Memory B cell (primary cell): ENCODE results near the gene INHBC.
"Not testable (repeated sequence)": the region's sequence is repeated elsewhere in the genome, so short reads cannot be mapped to it uniquely, and the experiment has no call there.

Source experiments
- ATAC-seq: fragments of 150-1000 bp; cut with Tn5 transposase; 2 replicates; pipeline ENCODE4 v1.10.0; 2021; ENCODE audit warnings: low read depth, mild to moderate bottlenecking, moderate library complexity
- DNase-seq, 2 donors: peaks; one replicate each; pipeline ENCODE4 v3.0.0; 2022; ENCODE audit warnings: low spot score in 2 of 2
- H3K27ac Mint-ChIP-seq: one replicate; pipeline ENCODE4 v1.8.0; 2022; ENCODE audit warnings: mild to moderate bottlenecking, moderate library complexity, mixed read lengths
- H3K27me3 Mint-ChIP-seq: one replicate; pipeline ENCODE4 v1.8.0; 2022; ENCODE audit warnings: mixed read lengths
- H3K36me3 Mint-ChIP-seq: one replicate; pipeline ENCODE4 v1.8.0; 2022; ENCODE audit warnings: mild to moderate bottlenecking, mixed read lengths
- H3K4me1 Mint-ChIP-seq: one replicate; pipeline ENCODE4 v1.8.0; 2022; ENCODE audit warnings: mixed read lengths
- H3K4me3 Mint-ChIP-seq: one replicate; pipeline ENCODE4 v1.8.0; 2022; ENCODE audit warnings: mild to moderate bottlenecking, moderate library complexity, mixed read lengths
- H3K9me3 Mint-ChIP-seq: one replicate; pipeline ENCODE4 v1.8.0; 2022; ENCODE audit warnings: mixed read lengths

Gene INHBC

GRCh38 chr12:57434517-57435223 lies at the start of gene INHBC:
TSS of gene INHBC (plus strand) at chr12:57434784. CDS start at chr12:57434887, 103 bp downstream.
- Mint-ChIP-seq H3K36me3 (no peaks in the 10 kb centered on the region), H3K9me3 (no peaks in the 10 kb centered on the region), H3K4me1 (peaks cover 13% of the 10 kb centered on the region), H3K27me3 (no peaks in the 10 kb centered on the region), H3K27ac (no peak within 1 kb of the TSS), H3K4me3 (no peak within 1 kb of the TSS)
- ATAC-seq = no peak
- DNase-seq = no peak

GRCh38 chr12:57385586-57385985 lies 49.0 kb upstream of the INHBC start:
- H3K27ac Mint-ChIP-seq = no peak overlapping the region

GRCh38 chr12:57386187-57386720 lies 48.3 kb upstream of the INHBC start:
- DNase-seq (no peak), ATAC-seq (no peak)
- H3K9me3 Mint-ChIP-seq = no peaks in the 10 kb centered on the region
- peaks cover 12% of the 10 kb centered on the region for H3K36me3 Mint-ChIP-seq
- H3K27ac Mint-ChIP-seq = no peak overlapping the region
- no peak overlapping the region for H3K4me3 Mint-ChIP-seq
- H3K27me3 Mint-ChIP-seq = no peaks in the 10 kb centered on the region
- H3K4me1 Mint-ChIP-seq = peaks cover 4% of the 10 kb centered on the region

More at GRCh38 chr12:57385586-57385985, 49.0 kb upstream of the INHBC start:
- Mint-ChIP-seq H3K36me3 (peaks cover 16% of the 10 kb centered on the region), H3K27me3 (no peaks in the 10 kb centered on the region), H3K4me3 (no peak overlapping the region), H3K4me1 (peaks cover 6% of the 10 kb centered on the region), H3K9me3 (no peaks in the 10 kb centered on the region)
- ATAC-seq = no peak
- no peak for DNase-seq

DNA sequence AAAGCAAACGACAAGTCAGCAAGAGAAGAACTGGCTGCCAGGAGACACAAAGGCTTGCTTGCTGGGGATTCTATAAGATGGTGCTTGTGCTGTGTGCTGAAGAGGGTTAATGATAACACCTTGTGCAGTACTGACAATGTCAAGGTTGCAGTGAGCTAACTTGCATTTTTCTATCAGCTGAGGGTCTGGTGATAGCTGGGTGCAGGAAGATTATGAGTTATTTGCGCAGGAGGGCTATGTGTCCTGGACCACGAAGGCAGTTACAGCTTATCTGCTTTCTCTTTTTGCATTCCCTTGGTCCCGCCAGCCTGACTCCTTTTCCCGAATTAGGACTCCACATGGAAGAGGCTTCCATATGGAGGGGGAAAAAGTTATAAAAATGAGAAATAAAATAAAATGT lies 46.2 kb upstream of the INHBC start:
- Mint-ChIP-seq H3K4me3 (no peak overlapping the region), H3K36me3 (peaks cover 17% of the 10 kb centered on the region), H3K27me3 (no peaks in the 10 kb centered on the region), H3K4me1 (peaks cover 4% of the 10 kb centered on the region), H3K9me3 (no peaks in the 10 kb centered on the region), H3K27ac (no peak overlapping the region)
- ATAC-seq = no peak
- DNase-seq = no peak

DNA sequence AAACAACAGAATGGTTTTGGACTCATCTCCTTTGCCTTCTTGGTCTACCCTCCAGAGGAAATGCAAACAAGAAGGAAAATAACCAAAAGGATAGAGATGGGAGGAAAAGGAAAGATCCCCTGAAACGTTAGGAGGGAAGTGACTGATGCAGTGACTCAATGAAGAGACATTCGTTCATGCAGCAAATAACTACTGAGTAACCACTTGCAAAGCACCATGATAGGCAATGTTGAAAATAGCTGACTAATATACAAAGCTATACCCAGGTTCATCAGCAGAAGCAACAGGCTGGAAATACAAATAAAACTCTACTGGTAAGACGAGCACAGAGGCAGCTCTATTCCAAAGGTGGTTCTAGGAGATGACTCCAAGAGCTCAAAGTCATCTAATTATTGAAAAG lies 45.6 kb upstream of the INHBC start:
- Mint-ChIP-seq H3K4me1 (peaks cover 4% of the 10 kb centered on the region), H3K36me3 (peaks cover 21% of the 10 kb centered on the region), H3K4me3 (no peak overlapping the region), H3K27ac (no peak overlapping the region), H3K27me3 (no peaks in the 10 kb centered on the region), H3K9me3 (no peaks in the 10 kb centered on the region)
- DNase-seq (no peak), ATAC-seq (no peak)

DNA sequence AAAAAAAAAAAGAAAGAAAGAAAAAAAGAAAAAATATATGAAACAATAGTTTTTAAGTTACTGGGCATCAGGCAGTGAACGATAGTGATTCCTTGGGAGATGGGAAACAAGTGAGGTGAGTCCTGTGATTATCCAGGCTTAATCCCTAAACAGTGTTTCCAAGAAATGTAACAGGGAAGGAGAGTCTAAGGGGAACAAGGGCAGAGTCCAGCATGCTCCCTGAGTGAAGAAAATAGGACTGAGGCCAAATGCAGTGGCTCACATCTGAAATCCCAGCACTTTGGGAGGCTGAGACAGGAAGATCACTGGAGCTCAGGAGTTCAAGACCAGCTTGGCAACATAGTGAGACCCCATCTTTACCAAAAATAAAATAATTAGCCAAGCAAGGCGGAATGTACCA lies 44.4 kb upstream of the INHBC start:
- ATAC-seq = no peak
- no peak for DNase-seq
- Mint-ChIP-seq H3K4me1 (peaks cover 4% of the 10 kb centered on the region), H3K4me3 (no peak overlapping the region), H3K27ac (no peak overlapping the region), H3K36me3 (peaks cover 25% of the 10 kb centered on the region), H3K9me3 (no peaks in the 10 kb centered on the region), H3K27me3 (no peaks in the 10 kb centered on the region)

DNA sequence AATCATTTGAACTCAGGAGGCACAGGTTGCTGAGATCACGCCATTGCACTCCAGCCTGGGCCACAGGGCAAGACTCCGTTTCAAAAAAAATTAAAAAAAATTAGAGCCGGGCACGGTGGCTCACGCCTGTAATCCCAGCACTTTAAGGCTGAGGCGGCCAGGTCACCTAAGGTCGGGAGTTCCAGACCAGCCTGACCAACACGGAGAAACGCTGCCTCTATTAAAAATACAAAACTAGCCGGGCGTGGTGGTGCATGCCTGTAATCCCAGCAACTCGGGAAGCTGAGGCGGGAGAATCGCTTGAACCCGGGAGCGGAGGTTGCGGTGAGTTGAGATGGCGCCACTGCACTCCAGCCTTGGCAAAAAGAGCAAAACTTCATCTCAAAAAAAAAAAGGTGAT lies 39.5 kb upstream of the INHBC start:
- Mint-ChIP-seq H3K9me3 (no peaks in the 10 kb centered on the region), H3K4me1 (peaks cover 2% of the 10 kb centered on the region), H3K4me3 (no peak overlapping the region), H3K27me3 (no peaks in the 10 kb centered on the region), H3K27ac (no peak overlapping the region), H3K36me3 (peaks cover 22% of the 10 kb centered on the region)
- DNase-seq = no peak
- no peak for ATAC-seq

DNA sequence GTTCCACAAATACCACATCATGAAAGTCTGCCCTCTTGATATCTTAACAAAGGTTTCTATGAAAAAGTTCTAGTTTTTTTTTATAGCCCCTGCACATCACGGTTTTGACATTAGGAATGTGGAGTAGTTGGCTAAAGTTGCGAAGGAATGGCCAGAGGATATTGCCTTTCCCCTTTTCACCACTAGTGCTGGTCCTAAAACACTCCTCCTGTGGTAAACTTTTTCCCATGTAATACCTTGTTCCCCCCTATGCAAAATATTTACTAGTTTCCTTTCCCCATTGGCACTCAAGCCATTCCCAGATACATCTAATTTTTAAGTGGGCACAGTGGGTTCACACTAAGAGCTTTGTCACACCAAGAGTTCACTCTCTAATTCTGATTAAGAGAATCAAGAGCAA lies 37.1 kb upstream of the INHBC start:
- Mint-ChIP-seq H3K36me3 (peaks cover 15% of the 10 kb centered on the region), H3K4me3 (no peak overlapping the region), H3K27me3 (no peaks in the 10 kb centered on the region), H3K27ac (no peak overlapping the region), H3K4me1 (peaks cover 8% of the 10 kb centered on the region), H3K9me3 (no peaks in the 10 kb centered on the region)
- DNase-seq = no peak
- no peak for ATAC-seq

- not testable (repeated sequence) for H3K27me3 Mint-ChIP-seq, H3K9me3 Mint-ChIP-seq, ATAC-seq, H3K4me3 Mint-ChIP-seq, DNase-seq, H3K27ac Mint-ChIP-seq, H3K36me3 Mint-ChIP-seq, H3K4me1 Mint-ChIP-seq
Observed at GRCh38 chr12:57399718-57400463, 34.7 kb upstream of the INHBC start.

- no peak overlapping the region for H3K4me3 Mint-ChIP-seq
- peak overlapping the region; percentile 50 for H3K27ac Mint-ChIP-seq
- DNase-seq (no peak), ATAC-seq (no peak)
- peaks cover 2% of the 10 kb centered on the region for H3K36me3 Mint-ChIP-seq
- no peaks in the 10 kb centered on the region for H3K27me3 Mint-ChIP-seq
- no peaks in the 10 kb centered on the region for H3K9me3 Mint-ChIP-seq
- peaks cover 11% of the 10 kb centered on the region for H3K4me1 Mint-ChIP-seq
Observed at GRCh38 chr12:57401165-57401564, 33.4 kb upstream of the INHBC start.

DNA sequence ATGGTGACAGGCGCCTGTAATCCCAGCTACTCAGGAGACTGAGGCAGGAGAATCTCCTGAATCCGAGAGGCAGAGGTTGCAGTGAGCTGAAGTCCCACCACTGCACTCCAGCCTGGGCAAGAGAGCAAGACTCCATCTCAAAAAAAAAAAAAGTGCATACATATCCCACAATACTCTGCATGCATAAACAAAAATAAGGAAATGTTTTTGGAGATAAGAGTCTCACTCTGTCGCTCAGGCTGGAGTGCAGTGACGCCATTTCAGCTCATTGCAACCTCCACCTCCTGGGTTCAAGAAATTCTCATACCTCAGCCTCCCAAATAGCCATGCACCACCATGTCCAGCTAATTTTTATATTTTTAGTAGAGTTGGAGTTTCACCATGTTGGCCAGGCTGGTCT lies 32.4 kb upstream of the INHBC start:
- H3K4me3 Mint-ChIP-seq, H3K9me3 Mint-ChIP-seq, ATAC-seq, H3K27me3 Mint-ChIP-seq, DNase-seq, H3K27ac Mint-ChIP-seq, H3K36me3 Mint-ChIP-seq: not testable (repeated sequence)
- peaks cover 11% of the 10 kb centered on the region for H3K4me1 Mint-ChIP-seq

DNA sequence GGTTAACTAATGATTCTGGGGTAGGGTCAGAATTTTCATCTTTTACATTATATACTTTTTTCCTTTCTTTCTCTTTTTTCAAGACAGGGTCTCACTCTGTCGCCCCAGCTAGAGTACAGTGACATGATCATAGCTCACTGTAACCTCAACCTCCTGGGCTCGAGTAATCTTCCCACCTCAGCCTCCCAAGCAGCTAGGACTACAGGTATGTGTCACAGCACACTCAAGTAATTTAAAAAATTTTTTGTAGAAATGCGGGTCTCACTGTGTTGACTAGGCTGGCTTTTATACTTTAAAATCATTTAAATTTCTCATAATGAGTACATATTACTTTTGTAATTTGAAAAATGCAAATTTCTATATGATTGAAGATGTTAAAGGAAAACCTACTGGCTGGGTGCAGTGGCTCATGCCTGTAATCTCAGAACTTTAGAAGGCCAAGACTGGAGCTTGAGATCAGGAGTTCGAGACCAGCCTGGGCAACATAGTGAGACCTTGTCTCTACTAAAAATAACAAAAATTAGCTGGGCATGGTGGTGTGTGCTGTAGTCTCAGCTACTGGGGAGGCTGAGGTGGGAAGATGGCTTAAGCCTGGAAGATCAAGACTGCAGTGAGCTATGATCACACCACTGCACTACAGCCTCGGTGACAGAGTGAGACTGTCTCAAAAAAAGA lies 29.5 kb upstream of the INHBC start:
- DNase-seq = no peak
- no peak for ATAC-seq
- H3K9me3 Mint-ChIP-seq = no peaks in the 10 kb centered on the region
- H3K4me3 Mint-ChIP-seq = no peak overlapping the region
- peaks cover 9% of the 10 kb centered on the region for H3K4me1 Mint-ChIP-seq
- peak overlapping the region; percentile 39 for H3K27ac Mint-ChIP-seq
- H3K27me3 Mint-ChIP-seq = no peaks in the 10 kb centered on the region
- H3K36me3 Mint-ChIP-seq = peaks cover 4% of the 10 kb centered on the region

GRCh38 chr12:57410534-57410933 lies 24.1 kb upstream of the INHBC start:
- H3K36me3 Mint-ChIP-seq = peaks cover 6% of the 10 kb centered on the region
- no peak for ATAC-seq
- peaks cover 13% of the 10 kb centered on the region for H3K4me1 Mint-ChIP-seq
- no peak overlapping the region for H3K4me3 Mint-ChIP-seq
- H3K27ac Mint-ChIP-seq = no peak overlapping the region
- no peaks in the 10 kb centered on the region for H3K9me3 Mint-ChIP-seq
- no peaks in the 10 kb centered on the region for H3K27me3 Mint-ChIP-seq
- DNase-seq = no peak

- H3K4me3 Mint-ChIP-seq, H3K36me3 Mint-ChIP-seq, H3K9me3 Mint-ChIP-seq, H3K27ac Mint-ChIP-seq, DNase-seq, H3K27me3 Mint-ChIP-seq, ATAC-seq: not testable (repeated sequence)
- H3K4me1 Mint-ChIP-seq = peaks cover 21% of the 10 kb centered on the region
Observed at GRCh38 chr12:57414160-57414559, 20.4 kb upstream of the INHBC start.
